DMS53 treated with DMSO at 0.1 percent for 48 hours (cell line): Measurements from ENCODE around the gene KRT76.

Experiments used
- DNase-seq: peaks from one replicate; lab custom pipeline; 2025; ENCODE audit not compliant: unreplicated experiment; lab: John Stamatoyannopoulos, UW

Gene KRT76

DNA sequence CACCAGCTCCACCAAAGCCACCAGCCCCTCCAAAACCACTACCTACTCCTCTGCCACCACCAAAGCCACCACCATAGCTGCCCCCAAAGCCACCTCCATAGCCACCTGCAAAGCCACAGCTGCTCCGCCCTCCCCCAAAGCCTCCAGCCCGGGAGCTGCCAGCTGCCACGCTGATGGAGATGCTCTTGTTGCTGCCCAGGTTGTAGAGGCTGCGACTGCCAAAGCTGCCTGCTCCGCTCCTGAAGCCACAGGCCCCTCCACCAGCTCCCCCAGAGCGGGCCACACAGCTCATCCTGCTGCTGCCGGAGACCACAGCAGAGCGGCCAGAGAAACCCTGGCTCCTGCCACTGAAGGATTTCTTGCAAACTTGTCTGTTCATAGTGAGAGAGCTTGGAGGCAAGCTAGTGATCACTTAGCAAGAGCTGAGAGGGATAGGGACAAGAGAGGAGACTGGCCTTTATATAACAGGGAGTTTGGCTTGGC lies at the start of gene KRT76:
Gene KRT76, minus strand, starts transcription at position 433 of the 483 bp plus-strand sequence. Its CDS starts 54 bp downstream, at position 379.
- no peak for DNase-seq

DNA sequence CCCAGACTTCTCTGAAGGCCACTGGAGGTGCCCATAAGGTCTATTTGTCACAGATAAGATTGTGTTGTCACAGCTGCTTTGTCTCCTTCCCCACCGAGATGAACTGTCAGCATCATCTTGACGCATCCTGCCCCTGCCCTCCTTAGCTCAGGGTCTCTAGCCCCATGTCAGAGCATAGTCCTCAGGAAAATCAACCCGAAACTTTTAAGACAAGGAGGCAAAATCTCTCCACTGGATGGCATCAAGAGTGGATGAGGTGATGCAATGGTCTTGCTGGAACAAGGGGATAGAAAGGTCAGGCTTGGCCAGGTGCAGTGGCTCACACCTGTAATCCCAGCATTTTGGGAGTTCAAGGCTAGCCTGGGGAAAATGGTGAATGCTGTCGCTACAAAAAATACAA lies 48.8 kb upstream of the KRT76 start:
- DNase-seq: no peak

DNA sequence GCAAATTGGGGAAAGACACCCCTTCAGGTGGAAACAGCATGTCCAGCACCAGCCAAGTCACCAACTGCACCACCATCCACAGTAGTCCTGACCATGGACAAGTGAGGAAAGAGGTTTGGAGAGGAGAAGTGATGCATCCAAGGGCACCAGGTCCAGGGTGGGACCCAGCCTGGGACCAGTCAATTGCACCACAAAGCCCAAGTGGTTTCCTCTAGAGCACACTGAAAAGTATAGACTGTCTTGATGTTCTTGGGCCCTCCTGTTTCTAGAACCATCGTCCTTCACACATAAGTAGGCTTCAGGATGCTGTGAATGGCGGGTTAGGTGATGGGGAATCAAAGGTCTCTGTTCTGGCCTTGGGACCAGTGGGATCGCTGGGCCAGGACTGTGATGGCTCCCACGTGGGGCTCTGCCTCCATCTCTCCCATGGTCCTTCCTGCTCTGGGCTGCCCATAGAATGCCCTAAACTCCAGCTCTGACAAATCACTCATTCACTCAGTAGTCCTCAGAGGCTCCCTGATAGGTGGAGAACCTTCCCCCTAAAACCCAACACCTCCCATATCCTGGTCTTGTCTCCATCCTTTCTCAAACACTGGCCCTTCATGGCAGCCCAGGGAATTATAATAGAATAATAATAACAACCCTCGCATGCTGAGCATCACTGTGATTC lies 47.7 kb upstream of the KRT76 start:
- DNase-seq: no peak

DNA sequence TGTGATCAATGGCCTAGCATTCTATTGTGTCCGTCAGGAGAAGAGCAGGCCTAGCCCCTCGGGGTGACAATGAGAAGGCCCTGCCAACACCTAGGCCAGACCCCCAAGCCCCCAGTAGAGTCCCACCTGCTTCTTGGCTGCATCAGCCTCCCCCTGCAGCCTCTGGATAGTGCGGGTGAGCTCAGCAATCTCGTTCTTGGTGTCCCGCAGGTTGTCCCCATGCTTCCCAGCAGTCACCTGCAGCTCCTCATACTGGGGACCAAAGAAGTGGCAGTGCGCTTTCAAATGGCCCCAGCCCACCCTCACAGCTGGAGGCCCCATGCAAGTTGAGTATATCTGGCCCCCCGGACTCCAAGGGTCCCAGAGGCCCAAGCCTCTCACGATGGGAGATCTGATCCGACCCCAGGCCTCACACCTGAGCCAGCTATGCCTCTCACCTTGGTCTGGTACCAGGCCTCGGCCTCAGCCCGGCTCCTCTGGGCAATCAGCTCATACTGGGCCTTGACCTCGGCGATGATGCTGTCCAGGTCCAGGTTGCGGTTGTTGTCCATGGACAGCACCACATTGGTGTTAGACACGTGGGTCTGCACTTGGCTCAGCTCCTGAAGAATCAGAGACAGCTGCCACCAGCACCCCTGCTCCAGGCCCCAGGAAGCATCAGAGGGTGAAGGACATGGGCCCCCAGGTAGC lies 46.8 kb upstream of the KRT76 start:
- no peak for DNase-seq

DNA sequence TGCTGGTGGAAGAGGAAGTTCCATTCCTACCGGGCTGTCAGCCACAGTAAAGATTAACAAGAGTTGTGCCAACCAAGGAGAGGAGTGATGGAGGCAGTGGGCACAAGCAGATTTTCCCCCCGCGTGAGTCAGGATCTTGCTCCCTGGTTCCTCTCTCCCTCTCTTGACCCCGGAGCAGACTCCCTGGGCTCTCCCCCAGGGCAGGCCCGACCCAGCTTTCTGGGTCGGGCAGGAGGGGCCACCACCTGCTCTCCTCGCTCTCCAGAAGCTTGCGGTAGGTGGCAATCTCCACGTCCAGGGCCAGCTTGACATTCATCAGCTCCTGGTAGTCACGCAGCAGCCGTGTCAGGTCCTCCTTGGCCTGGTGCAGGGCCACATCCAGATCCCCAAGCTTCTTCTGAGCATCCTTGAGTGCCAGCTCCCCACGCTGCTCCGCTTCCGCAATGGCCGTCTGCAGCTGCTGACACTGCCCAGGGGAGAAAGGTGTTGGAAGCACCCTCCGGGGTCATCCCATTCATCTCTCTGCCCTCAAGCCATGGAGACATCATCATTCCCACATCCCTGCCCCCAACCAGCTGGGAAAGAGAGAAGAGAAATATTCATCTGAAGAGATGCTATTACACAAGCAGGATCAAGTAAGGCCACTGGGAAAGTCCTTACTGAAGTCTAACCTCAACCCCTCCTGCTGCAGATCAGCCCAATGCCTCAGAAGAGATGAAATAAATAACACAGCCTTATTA lies 45.8 kb upstream of the KRT76 start:
- no peak for DNase-seq

DNA sequence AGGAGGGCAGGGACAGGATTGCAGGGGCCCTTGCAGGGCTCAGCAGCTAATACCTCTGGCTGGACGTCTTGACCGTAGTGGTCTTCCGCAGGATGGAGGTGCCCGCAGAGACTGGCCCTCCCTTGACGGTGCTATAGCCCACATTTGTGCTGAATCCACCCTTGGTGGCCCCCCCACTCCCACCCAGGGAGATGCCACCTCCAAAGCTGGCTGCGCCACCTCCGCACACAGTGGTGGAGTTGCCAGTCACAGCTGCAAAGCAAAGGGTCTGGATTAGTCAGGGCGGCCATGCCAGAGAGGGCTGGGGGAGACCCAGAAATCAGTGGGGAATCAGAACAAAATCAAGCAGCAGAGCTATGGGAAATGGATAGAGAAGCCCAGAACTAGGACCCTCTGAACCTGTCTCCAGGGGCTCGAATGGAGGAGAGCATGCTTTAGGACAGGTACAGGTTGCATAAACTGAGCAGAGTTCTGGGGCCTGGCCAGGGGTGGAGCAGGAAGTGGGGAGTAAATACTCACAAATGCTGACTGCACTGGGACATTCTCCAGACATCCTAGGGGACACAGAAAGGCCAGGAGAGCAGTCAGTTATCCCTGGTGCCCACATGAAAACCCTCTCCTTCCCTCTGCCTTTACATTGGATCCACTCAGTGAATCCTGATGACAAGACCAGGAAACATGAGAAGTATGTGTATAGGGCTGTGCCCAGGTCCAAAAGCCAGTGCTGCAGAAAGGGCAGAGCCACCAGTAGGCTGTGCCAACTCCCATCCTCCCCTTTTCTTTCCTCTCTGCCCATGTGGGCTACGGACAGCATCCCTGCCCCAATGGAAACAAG lies 44.9 kb upstream of the KRT76 start:
- no peak for DNase-seq

DNA sequence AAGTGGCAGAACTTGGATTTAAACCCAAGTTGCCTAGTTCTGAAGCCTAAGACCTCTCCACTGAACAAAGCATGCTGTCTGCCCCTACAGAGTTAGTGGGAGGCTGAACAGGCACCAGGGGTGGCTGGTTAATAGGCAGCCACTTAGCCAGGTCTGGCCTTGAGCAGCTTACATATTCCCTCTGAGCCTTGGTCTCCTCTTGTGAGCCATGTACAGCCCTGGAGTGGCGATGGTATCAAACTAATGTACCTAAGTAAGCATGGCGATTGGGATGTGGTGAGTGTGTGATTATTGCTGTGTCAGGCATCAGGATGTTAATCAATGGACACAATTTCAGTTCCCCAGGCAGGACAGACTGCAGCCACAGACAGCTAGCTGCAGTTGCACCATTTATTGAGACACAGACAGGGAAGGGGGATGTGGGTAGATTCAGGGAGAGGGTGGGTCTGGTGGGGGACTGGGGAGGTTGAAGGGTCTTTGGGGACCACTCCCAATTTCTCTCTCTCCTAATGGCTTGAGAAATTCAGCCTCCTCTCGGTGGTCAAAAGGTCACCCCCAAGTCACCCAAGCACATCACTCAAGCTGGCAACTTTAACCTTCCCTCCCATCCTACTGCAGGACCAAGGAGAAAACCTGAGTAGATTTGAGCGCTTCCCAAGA lies 44.1 kb upstream of the KRT76 start:
- DNase-seq: no peak

DNA sequence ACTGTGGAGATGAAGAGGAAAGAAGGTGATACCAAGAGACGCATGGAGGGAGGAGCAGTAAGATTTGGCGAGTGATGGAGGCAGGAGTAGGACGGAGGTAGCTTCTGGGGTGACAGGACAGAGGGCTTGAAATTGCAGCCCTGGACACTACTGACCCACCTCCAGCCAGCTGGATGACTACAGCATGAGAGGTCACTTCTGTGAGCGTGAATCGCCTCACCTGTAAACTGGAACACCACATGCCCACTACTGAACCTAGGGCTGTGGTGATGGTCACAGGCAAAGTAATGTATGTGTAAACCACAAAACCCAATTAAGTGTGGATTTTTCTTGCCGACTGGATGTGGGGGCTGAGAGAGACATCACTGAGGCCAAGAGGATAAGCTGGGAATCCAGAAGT lies 43.4 kb upstream of the KRT76 start:
- DNase-seq: no peak

DNA sequence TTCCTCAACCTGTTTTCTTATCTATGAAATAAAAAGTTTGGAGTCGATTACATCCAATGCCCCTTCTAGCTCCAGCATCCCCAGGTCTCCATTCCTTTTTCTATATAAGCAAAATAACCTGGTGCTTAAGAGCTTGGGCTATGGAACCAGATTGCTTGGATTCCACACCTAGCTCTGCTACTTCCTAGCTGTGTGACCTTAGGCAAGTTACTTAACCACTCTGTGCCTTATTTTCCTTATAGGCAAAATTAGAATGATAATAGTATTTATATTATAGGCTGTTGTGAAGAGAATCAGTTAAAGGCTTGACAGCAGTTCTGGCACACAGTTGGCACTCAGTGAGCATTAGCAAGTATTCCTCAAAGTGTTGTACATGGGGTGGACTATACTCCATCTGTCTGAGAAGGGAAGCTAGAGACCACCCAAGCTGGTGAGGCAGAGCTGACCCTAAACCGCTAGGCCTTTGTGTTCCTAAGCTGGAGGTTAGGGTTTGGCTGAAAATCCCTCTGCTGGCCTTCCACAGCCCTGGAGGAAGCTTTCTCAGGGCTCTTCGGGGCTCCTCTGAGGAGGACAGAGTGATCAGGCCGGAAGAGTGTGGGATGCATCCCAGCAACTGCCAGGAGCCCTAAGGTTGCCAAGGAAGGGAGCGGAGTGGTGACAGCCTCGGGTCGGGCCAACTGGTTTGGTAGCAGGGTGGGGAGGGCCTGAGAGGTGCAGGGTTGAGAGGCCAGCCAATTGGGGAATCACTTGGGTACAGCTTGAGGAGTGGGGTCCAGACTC lies 42.8 kb upstream of the KRT76 start:
- DNase-seq: no peak

DNA sequence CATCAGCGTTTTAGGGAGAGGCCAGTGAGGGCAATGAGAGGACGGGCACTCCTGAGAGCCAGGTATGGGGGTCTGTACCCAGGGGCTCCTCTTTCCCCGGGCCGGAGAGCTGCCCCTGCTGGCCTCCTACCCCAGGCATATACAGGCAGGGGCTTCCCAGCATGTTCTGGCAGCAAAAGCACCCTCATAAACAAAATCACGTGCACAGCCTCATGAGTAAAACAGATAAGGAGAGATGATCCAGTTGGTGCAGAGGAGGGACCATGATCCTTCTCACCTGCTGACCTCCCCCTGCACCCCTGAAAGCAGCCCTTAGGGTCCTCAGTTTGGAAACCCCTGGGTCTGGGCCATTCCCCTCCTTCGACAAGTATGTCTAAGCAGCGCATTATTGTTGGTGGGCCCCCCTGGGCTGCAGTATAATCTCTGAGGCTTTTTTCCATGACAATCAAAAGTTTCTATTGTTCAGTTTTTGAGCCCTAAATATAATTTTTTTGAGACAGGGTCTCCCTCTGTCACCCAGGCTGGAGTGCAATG lies 41.8 kb upstream of the KRT76 start:
- DNase-seq: no peak

DNA sequence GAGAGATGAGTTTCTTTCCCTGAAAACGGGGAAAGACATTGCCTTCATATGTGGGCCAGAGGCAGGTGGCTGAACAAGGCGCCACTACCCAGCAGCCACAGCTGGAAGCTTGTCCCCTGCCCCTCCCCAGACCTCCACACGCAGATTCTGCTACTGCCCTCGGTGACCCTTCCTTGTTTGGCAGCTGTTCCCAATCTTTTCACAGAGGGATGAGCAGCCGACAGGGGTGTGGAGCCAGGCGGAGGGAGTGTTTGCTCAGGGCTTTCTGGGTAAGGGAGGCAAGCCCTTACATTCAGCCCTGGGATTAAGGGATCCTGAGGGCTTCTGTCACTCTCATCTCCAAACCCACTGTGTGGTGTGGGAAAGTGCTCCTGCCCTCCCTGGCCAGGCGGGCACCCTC lies 41.2 kb upstream of the KRT76 start:
- no peak for DNase-seq

DNA sequence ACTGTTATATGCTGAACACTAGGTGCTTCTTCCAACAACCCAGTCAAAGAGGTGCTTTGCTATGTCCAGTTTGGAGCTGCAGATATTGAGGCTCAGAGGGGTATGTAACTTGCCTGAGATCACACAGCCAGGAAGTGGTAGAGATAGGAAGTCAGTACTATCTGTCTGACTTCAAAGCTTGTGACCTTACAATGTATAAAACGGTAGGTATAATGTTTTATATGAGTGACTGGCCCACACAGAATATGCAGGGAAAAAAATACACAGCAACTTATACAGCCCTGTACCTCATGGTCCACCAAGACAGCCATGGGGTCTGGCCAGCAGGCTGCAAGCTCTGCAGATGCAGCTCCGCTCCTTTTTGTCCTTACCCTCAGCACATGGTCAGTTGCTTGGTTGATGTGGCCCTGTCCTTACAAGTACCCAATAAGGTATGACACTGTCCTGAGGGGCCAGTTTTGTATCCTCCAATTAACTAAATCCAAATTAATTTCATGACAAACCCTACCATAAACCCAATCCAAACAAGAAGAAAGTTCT lies 40.6 kb upstream of the KRT76 start:
- no peak for DNase-seq

DNA sequence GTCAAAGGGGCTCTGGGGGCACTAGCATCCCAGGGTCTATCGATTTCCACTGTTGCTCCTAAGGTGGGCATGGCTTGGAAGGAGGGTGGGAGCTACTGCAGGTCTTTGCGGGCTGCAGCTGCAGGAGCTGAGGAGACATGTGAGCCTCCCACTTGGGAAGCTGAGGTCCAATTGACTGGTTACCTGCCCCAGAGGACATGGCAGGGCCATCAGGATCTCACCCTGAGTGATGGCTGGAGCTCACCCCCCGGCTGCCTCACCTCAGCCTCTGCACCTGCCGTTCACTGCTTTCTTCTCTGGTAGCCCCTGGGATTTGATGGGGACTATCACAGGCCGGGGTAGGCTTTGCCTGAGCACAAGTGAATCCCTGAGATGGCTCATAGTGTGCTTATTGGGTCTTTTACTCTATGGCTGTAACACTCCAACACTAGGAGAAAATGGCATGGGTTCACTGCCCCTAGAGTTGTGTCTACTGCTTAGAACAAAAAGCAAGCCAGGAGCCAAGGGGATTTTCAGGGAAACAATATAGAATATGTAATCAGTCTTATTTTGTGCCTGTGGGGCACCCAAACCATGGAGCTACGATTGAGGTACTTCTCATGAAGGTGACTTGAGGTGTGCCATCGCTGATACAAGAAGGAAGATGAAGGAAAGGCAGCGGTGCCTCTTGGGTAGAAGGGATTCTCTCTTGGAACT lies 40.0 kb upstream of the KRT76 start:
- no peak for DNase-seq

DNA sequence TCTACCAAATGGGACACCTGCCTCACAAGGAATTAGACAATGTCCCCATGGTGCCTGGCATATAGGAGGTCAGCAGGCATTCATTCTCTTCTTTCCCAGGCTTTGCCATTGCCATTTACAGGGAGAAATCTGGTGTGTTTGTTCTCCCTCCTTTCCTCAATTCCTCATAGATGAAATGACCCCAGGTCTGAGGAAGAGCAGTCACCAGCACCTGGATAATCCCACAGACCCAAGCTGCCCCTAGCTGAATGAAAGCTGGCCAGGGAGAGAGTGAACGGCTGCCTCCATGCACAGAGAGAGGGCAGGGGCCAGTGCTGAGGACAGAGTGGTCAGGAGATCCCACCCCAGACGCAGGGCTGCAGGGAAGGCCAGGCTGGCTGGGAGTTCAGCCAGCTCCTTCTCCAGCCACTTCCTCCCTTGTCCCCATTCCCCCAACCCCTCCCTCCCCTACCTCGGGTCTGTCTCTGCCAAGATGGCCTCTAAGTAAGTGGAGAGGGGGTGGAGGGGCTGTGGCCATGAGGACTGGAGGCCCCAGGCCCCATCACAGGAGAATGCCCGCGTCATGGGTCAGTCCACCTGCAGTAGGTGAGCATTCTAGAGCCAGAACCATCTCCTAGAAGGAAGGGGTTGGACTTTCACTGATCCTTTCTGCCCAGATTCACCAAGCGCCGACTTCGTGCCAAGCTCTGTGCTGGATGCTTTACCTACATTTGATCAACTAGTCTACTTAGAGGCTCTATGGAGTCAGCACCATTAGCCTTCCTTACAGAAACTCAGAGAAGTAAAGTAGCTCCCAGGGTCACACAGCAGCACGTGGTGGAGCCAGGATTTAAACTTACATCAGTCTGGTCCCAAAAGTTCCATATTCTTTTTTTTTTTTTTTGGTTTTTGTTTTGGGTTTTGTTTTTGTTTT lies 38.8 kb upstream of the KRT76 start:
- DNase-seq: no peak

DNA sequence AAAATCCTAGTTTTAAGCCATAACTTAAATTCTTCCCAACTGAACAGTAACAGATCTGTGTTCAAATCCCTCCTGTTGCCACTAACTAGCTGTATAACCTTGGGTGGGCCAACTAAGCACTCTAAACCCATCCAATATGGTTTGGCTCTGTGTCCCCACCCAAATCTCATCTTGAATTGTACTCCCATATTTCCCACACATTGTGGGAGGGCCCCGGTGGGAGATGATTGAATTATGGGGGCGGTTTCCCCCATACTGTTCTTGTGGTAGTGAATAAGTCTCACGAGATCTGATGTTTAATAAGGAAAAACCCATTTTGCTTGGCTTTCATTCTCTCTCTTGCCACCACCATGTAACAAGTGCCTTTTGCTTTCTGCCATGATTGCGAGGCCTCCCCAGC lies 38.0 kb upstream of the KRT76 start:
- DNase-seq: no peak

DNA sequence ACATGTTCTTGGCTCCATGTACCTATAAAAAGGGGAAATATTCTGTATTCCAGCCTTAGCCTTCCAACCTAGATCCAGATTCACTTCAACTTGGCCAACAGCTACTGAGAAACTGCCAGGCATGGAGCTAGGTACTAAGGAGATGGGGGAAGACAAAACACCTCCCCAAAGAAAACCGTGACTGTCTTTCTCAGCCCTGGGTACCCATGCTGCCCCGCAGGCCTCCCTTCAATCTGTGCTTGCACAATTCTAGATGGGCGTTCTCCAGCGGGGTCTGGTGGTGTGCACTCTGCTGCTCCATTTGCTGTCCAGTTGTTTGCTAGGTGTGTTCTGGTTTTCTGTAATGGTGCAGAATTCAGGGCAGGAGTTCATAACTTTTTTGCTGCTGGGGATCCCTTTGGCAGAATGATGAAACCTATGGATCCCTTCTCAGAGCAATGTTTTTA lies 37.6 kb upstream of the KRT76 start:
- DNase-seq: no peak

DNA sequence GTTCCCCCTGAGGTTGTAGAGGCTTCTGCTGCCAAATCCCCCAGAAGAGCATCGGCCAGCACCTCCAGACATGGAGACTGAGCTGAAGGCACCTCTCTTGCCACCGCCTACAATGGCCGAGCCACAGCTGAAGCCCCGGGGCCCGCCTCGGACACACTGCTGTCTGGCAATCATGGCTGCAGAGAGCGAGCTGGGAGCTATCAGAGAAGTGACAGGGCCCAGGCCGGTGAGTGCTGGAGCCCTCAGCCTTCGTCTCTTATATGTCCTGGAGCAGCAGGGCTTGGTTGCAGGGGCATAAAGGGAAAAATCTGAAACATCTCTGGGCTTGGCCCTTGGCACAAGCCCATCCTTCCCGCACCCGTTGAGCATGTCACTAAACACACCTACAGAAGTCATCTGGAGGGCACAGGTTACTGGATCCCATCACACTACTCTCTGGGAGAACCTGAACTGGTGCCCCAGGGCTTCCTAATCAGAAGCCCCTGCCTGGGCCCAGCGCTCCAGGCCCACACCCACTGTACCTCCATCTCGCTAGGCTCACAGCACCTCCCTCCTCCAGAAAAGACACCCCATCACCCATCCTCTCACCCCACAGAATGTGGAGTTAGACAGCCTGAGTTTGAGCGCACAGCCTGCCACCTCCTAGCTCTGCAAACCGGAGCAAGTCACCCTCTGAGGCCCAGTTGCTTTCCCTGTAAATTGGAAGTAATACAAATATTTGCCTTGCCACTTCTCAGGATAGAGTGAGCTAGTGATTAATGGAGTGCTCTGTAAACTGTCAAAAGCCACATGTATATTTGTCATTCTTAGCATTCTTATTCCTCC lies 37.0 kb upstream of the KRT76 start, which contains the start of gene KRT4:
Gene KRT4, minus strand, starts transcription at position 232 of the 825 bp plus-strand sequence. Its CDS starts 58 bp downstream, at position 174.
- DNase-seq: peak; percentile 77
